Measurements from ENCODE around the gene CYP4F2. TPM values are rescaled to one million over a fixed set of nuclear protein-coding genes. Genes with fewer than 3 reads are reported as not detected.
"Not testable (repeated sequence)": the region's sequence is repeated elsewhere in the genome, so short reads cannot be mapped to it uniquely, and the experiment has no call there.

The CYP4F2 gene
- total and polyA plus RNA-seq, 10 of the 15 experiments (the other 5 are each of a cell fraction or from before 2014, with no cell fraction given) = 0.08 to 3.5 (median 0.63) TPM

GRCh38 chr19:15900504-15900903 lies 2.6 kb upstream of the CYP4F2 start (continued):
- no peak for TF ChIP-seq PRDM15 (CRISPR knock-in tag; IDR thresholded peaks at IDR 0.05)
- TF ChIP-seq EZH2 (IDR thresholded peaks at IDR 0.05; ENCODE audit: borderline replicate concordance, control insufficient read depth, low read depth, low read length) = no peak
- TF ChIP-seq ZZZ3 (IDR thresholded peaks at IDR 0.05; ENCODE audit: control insufficient read depth, insufficient read length, low read depth) = no peak
- TF ChIP-seq IKZF1 (conservative IDR thresholded peaks at IDR 0.05) = no peak

DNA sequence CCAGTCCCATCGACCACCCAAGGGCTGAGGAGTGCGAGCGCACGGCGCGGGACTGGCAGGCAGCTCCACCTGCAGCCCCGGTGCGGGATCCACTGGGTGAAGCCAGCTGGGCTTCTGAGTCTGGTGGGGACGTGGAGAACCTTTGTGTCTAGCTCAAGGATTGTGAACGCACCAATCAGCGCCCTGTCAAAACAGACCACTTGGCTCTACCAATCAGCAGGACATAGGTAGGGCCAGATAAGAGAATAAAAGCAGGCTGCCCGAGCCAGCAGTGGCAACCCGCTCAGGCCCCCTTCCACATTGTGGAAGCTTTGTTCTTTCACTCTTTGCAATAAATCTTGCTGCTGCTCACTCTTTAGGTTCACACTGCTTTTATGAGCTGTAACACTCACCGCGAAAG lies 2.2 kb upstream of the CYP4F2 start:
- BruUV-seq (replicated peaks); in situ Hi-C loops (cut with MboI); RAD21 ChIA-PET (ENCODE audit: unreplicated experiment); H3K27ac ChIP-seq (ENCODE audit: control insufficient read depth, insufficient read depth); intact Hi-C loops (cut with micrococcal nuclease; ENCODE audit: unreplicated experiment); H3K4me3 ChIP-seq; ATAC-seq; H3K4me1 ChIP-seq (ENCODE audit: control insufficient read depth, insufficient read depth, low read length); FAIRE-seq; H4K20me1 ChIP-seq (ENCODE audit: control insufficient read depth, insufficient read depth); DNase-seq (ENCODE audit: low read depth, low spot score); H3K79me2 ChIP-seq (ENCODE audit: control insufficient read depth, insufficient read depth, low read length); H3K4me2 ChIP-seq (ENCODE audit: control insufficient read depth, insufficient read depth); H3K36me3 ChIP-seq (ENCODE audit: control insufficient read depth in 2 of 2, insufficient read depth in 2 of 2, low read length in 1 of 2); POLR2A ChIA-PET; SMC1A ChIA-PET (ENCODE audit: uncharacterized antibody, unreplicated experiment); H2AFZ ChIP-seq (ENCODE audit: control insufficient read depth, low read depth, low read length); H3K27me3 ChIP-seq (replicated peaks in 1 of 2; ENCODE audit: control insufficient read depth in 2 of 2, insufficient read depth in 2 of 2, low read length in 1 of 2); H3K9ac ChIP-seq (ENCODE audit: control insufficient read depth, insufficient read depth, low read length); H3K9me3 ChIP-seq (replicated peaks; ENCODE audit: control insufficient read depth, insufficient read depth, low read length); CTCF ChIA-PET: not testable (repeated sequence)
- 46% methylated on average over 15 of the region's 15 CpGs for WGBS (ENCODE audit: insufficient coverage, insufficient replicate concordance, low lambda C conversion rate, missing lambda C conversion rate)

GRCh38 chr19:15899561-15899960 lies 1.7 kb upstream of the CYP4F2 start:
- H2AFZ ChIP-seq (ENCODE audit: control insufficient read depth, low read depth, low read length); H3K27ac ChIP-seq (ENCODE audit: control insufficient read depth, insufficient read depth); RAD21 ChIA-PET (ENCODE audit: unreplicated experiment); H3K9me3 ChIP-seq (replicated peaks; ENCODE audit: control insufficient read depth, insufficient read depth, low read length); BruUV-seq (replicated peaks); H3K79me2 ChIP-seq (ENCODE audit: control insufficient read depth, insufficient read depth, low read length); FAIRE-seq; H3K27me3 ChIP-seq (replicated peaks in 1 of 2; ENCODE audit: control insufficient read depth in 2 of 2, insufficient read depth in 2 of 2, low read length in 1 of 2); intact Hi-C loops (cut with micrococcal nuclease; ENCODE audit: unreplicated experiment); H3K4me2 ChIP-seq (ENCODE audit: control insufficient read depth, insufficient read depth); POLR2A ChIA-PET; H3K4me1 ChIP-seq (ENCODE audit: control insufficient read depth, insufficient read depth, low read length); H4K20me1 ChIP-seq (ENCODE audit: control insufficient read depth, insufficient read depth); H3K9ac ChIP-seq (ENCODE audit: control insufficient read depth, insufficient read depth, low read length); H3K4me3 ChIP-seq; ATAC-seq; H3K36me3 ChIP-seq (ENCODE audit: control insufficient read depth in 2 of 2, insufficient read depth in 2 of 2, low read length in 1 of 2); CTCF ChIA-PET; DNase-seq (ENCODE audit: low read depth, low spot score); in situ Hi-C loops (cut with MboI); SMC1A ChIA-PET (ENCODE audit: uncharacterized antibody, unreplicated experiment): not testable (repeated sequence)
- 64% methylated on average over 28 of the region's 30 CpGs for WGBS (ENCODE audit: insufficient coverage, insufficient replicate concordance, low lambda C conversion rate, missing lambda C conversion rate)

Measured in GM12878 (cell line).